K562 (cell line): ENCODE results near the gene COQ10B. TPM values are rescaled to one million over a fixed set of nuclear protein-coding genes. Genes with fewer than 3 reads are reported as not detected.

ENCODE experiments used
- GABPB2 ChIP-seq: fragments of 250-450 bp; sonication (Bioruptor Pico); conservative IDR thresholded peaks from 2 replicates; pipeline ENCODE4 v1.5.1; 2021; ENCODE audit warnings: mild to moderate bottlenecking
- GATAD2A ChIP-seq: fragments of 450-650 bp; IDR thresholded peaks from 2 replicates; pipeline ENCODE4 v1.6.1; 2017
- GTF2A2 ChIP-seq: IDR thresholded peaks from 2 replicates; pipeline ENCODE4 v1.6.1; 2016; ENCODE audit warnings: mild to moderate bottlenecking, missing genetic modification characterization, missing compliant biosample characterization
- KDM4B ChIP-seq, 2 experiments: fragments of 450-650 bp in 1 of 2; sonication (generic) in 1 of 2; IDR thresholded peaks; 2 replicates each; pipeline ENCODE4 v1.6.1; 2016 to 2017; ENCODE audit warnings: borderline replicate concordance in 2 of 2, antibody characterized with exemption in 1 of 2, low read depth in 1 of 2, mild to moderate bottlenecking in 1 of 2
- KLF13 ChIP-seq: fragments of 450-650 bp; IDR thresholded peaks from 2 replicates; pipeline ENCODE4 v1.6.1; 2016; ENCODE audit warnings: missing genetic modification characterization, low read depth, mild to moderate bottlenecking, missing compliant biosample characterization, moderate library complexity, borderline replicate concordance
- LCOR ChIP-seq: sonication (generic); formaldehyde crosslinking; IDR thresholded peaks from 2 replicates; pipeline ENCODE4 v1.8.0; 2022; ENCODE audit warnings: mild to moderate bottlenecking, missing genetic modification reagents
- NELFE ChIP-seq: IDR thresholded peaks from 2 replicates; pipeline ENCODE4 v1.6.1; 2011; ENCODE audit warnings: mild to moderate bottlenecking; ENCODE audit not compliant: insufficient read depth, insufficient read length
- NEUROD1 ChIP-seq: fragments of 150-350 bp; IDR thresholded peaks from 2 replicates; pipeline ENCODE4 v1.6.1; 2014; ENCODE audit warnings: borderline replicate concordance, low read length, low read depth; ENCODE audit not compliant: partially characterized antibody
- U2AF1 ChIP-seq: fragments of 200-400 bp; formaldehyde crosslinking; optimal IDR thresholded peaks from 2 replicates; pipeline ENCODE3; 2017; ENCODE audit warnings: mild to moderate bottlenecking, low read depth, low read length, moderate library complexity
- ZFP36 ChIP-seq: fragments of 150-350 bp; IDR thresholded peaks from 2 replicates; pipeline ENCODE4 v1.6.1; 2018; ENCODE audit warnings: low read length, low read depth; ENCODE audit not compliant: partially characterized antibody
- ZNF175 ChIP-seq: fragments of 200-800 bp; sonication (Bioruptor generic); IDR thresholded peaks from 2 replicates; pipeline ENCODE4 v1.6.1; 2016; ENCODE audit warnings: low read depth, mild to moderate bottlenecking, missing genetic modification characterization, missing compliant biosample characterization
- ZNF212 ChIP-seq: fragments of 450-650 bp; formaldehyde crosslinking; IDR thresholded peaks from 2 replicates; pipeline ENCODE4 v1.4.0; 2020; ENCODE audit warnings: mild to moderate bottlenecking
- ZNF445 ChIP-seq: fragments of 250-450 bp; sonication (Bioruptor Pico); IDR thresholded peaks from 2 replicates; pipeline ENCODE4 v1.4.0; 2020; ENCODE audit warnings: low read depth, mild to moderate bottlenecking, moderate library complexity
- ZNF79 ChIP-seq: fragments of 250-450 bp; sonication (Bioruptor Pico); IDR thresholded peaks from 2 replicates; pipeline ENCODE4 v1.4.0; 2020; ENCODE audit warnings: low read depth, mild to moderate bottlenecking, moderate library complexity
- polyA plus RNA-seq, 8 experiments: library from polyadenylated mRNA; depleted of rRNA in 4 of 8; stranded (reverse) in 5 of 8; unstranded in 3 of 8; fragments of >200 nt; fragmentation: Nextera tagmentation in 2 of 8; fragmentation: Illumina TruSeq in 1 of 8; extraction: Ambion mirVana in 2 of 8; extraction: Trizol in 1 of 8; gene quantifications; 2 replicates each; pipeline versions ENCODE4 v1.2.1 to v1.2.3, GENCODE V29; 2011 to 2014; ENCODE audit warnings: inconsistent platforms in 1 of 8, missing spikeins in 1 of 8
- total RNA-seq, 7 experiments: library from RNA; depleted of rRNA in 6 of 7; stranded (reverse); fragments of >200 nt in 6 of 7; fragmentation: Illumina TruSeq in 2 of 7; extraction: Trizol in 2 of 7; gene quantifications; 2 replicates each; pipeline versions ENCODE4 v1.2.1 to v1.2.3, GENCODE V29; 2011 to 2021; ENCODE audit warnings: low replicate concordance in 1 of 7
- TF ChIP-seq, protein P1 (sequence below): fragments of 450-650 bp; conservative IDR thresholded peaks from 2 replicates; pipeline ENCODE4 v1.6.1; 2016; ENCODE audit warnings: missing genetic modification characterization, low read depth, mild to moderate bottlenecking, control low read depth, missing compliant biosample characterization
- TF ChIP-seq, protein P2 (sequence below): fragments of 450-650 bp; IDR thresholded peaks from 2 replicates; pipeline ENCODE4 v1.6.1; 2017; ENCODE audit warnings: antibody characterized with exemption, mild to moderate bottlenecking
- TF ChIP-seq, protein P3 (sequence below): IDR thresholded peaks from 3 replicates; pipeline ENCODE4 v1.6.1; 2011; ENCODE audit warnings: borderline replicate concordance, mild to moderate bottlenecking, moderate library complexity; ENCODE audit not compliant: insufficient read length; ENCODE audit errors: extremely low read depth

Gene COQ10B
- total and polyA plus RNA-seq, 9 of the 15 experiments (the other 6 are each of a cell fraction or from before 2014, with no cell fraction given): 3.1 to 13.1 (median 7.7) TPM

DNA sequence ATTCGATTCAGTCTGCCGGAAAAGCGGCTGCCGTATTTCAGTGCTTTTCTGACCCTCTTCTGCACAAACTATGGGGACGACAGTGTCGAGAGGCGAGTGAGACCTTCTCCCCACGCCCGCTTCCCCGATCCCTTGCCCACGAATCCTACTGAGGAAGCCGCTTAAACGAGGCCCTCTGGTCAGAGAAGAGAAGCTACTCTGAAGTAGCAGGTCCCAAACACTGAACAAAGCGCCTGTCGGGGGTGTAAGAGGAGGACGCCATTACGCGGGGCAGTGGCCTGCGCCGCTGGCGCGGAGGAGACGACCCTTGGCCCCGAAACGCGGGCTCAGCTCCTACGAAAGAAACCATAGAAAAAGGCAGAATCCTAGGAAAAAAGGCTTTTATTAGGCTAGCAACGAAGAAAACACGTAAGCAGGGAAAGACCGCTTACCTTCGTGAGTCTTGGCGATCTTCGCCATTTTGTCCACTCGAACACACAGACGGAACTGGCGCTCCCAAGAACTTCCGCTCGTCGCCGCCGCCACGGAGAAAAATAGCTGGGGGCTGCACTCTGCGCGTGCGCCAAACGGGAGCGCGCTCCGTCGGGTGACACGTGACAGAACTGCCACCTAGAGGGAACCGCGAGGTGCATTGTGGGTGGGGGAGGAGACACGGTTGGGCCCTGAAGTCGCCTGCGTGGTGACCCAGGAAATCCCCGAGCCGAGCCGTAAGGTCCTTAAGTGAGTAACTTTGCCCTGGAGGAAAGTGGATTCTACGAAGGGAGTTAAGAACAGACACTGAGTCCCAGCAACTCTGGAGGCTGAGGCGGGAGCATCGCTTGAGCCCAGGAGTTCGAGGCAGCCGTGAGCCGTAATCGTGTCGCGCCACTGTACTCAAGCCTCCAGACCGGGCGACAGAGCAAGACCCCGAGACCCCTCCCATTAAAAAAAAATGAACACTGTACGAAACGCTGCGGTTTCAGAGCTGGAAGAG lies 18.5 kb upstream of the COQ10B start, which contains the start of gene SF3B1 (continued):
- no peak for TF ChIP-seq KLF13
- TF ChIP-seq, protein P1, sequence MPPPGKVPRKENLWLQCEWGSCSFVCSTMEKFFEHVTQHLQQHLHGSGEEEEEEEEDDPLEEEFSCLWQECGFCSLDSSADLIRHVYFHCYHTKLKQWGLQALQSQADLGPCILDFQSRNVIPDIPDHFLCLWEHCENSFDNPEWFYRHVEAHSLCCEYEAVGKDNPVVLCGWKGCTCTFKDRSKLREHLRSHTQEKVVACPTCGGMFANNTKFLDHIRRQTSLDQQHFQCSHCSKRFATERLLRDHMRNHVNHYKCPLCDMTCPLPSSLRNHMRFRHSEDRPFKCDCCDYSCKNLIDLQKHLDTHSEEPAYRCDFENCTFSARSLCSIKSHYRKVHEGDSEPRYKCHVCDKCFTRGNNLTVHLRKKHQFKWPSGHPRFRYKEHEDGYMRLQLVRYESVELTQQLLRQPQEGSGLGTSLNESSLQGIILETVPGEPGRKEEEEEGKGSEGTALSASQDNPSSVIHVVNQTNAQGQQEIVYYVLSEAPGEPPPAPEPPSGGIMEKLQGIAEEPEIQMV (tag): no peak
- no peak for TF ChIP-seq ZNF212 (CRISPR knock-in tag)
- no peak for TF ChIP-seq ZNF445
- TF ChIP-seq, protein P2, sequence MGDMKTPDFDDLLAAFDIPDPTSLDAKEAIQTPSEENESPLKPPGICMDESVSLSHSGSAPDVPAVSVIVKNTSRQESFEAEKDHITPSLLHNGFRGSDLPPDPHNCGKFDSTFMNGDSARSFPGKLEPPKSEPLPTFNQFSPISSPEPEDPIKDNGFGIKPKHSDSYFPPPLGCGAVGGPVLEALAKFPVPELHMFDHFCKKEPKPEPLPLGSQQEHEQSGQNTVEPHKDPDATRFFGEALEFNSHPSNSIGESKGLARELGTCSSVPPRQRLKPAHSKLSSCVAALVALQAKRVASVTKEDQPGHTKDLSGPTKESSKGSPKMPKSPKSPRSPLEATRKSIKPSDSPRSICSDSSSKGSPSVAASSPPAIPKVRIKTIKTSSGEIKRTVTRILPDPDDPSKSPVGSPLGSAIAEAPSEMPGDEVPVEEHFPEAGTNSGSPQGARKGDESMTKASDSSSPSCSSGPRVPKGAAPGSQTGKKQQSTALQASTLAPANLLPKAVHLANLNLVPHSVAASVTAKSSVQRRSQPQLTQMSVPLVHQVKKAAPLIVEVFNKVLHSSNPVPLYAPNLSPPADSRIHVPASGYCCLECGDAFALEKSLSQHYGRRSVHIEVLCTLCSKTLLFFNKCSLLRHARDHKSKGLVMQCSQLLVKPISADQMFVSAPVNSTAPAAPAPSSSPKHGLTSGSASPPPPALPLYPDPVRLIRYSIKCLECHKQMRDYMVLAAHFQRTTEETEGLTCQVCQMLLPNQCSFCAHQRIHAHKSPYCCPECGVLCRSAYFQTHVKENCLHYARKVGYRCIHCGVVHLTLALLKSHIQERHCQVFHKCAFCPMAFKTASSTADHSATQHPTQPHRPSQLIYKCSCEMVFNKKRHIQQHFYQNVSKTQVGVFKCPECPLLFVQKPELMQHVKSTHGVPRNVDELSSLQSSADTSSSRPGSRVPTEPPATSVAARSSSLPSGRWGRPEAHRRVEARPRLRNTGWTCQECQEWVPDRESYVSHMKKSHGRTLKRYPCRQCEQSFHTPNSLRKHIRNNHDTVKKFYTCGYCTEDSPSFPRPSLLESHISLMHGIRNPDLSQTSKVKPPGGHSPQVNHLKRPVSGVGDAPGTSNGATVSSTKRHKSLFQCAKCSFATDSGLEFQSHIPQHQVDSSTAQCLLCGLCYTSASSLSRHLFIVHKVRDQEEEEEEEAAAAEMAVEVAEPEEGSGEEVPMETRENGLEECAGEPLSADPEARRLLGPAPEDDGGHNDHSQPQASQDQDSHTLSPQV: no peak
- no peak for TF ChIP-seq ZNF79 (CRISPR knock-in tag)
- no peak for TF ChIP-seq ZFP36
- no peak for TF ChIP-seq NEUROD1
- no peak for TF ChIP-seq GATAD2A
- TF ChIP-seq, protein P3, sequence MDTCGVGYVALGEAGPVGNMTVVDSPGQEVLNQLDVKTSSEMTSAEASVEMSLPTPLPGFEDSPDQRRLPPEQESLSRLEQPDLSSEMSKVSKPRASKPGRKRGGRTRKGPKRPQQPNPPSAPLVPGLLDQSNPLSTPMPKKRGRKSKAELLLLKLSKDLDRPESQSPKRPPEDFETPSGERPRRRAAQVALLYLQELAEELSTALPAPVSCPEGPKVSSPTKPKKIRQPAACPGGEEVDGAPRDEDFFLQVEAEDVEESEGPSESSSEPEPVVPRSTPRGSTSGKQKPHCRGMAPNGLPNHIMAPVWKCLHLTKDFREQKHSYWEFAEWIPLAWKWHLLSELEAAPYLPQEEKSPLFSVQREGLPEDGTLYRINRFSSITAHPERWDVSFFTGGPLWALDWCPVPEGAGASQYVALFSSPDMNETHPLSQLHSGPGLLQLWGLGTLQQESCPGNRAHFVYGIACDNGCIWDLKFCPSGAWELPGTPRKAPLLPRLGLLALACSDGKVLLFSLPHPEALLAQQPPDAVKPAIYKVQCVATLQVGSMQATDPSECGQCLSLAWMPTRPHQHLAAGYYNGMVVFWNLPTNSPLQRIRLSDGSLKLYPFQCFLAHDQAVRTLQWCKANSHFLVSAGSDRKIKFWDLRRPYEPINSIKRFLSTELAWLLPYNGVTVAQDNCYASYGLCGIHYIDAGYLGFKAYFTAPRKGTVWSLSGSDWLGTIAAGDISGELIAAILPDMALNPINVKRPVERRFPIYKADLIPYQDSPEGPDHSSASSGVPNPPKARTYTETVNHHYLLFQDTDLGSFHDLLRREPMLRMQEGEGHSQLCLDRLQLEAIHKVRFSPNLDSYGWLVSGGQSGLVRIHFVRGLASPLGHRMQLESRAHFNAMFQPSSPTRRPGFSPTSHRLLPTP: no peak
- TF ChIP-seq LCOR (CRISPR knock-in tag): no peak
- no peak for TF ChIP-seq GTF2A2 (tag)
- TF ChIP-seq U2AF1: no peak
- no peak for TF ChIP-seq GABPB2 (CRISPR knock-in tag)
- no peak for TF ChIP-seq ZNF175 (CRISPR knock-in tag)
- TF ChIP-seq KDM4B (IDR thresholded peaks at IDR 0.05; ENCODE audit: borderline replicate concordance in 2 of 2, low read depth in 1 of 2): peak in 1 of 2 experiments; percentile 41; a peak in 1 of 4 replicates
- TF ChIP-seq NELFE: no peak
